Right lobe of liver (tissue), 4 donors: Measurements from ENCODE around the gene CA5A.

ENCODE experiments used
- CTCF ChIP-seq, 4 donors: fragments of 200-600 bp in 3 of 4; fragments of 450-650 bp in 1 of 4; IDR thresholded peaks; one replicate each; pipeline versions ENCODE4 v1.5.1 to v1.8.0; 2016 to 2022; ENCODE audit warnings: antibody characterized with exemption in 4 of 4, mild to moderate bottlenecking in 2 of 4
- POLR2A ChIP-seq: fragments of 450-650 bp; IDR thresholded peaks from one replicate; pipeline ENCODE4 v1.6.1; 2017; ENCODE audit warnings: antibody characterized with exemption, mild to moderate bottlenecking
- donor health status: DM: no; HTN: no; CAD: no.
- donor health status: DM: no; HTN: no; CAD: no.
- donor health status: DM: no; HTN: yes; CAD: no.

GRCh38 chr16:87854053-87854906 lies 82.0 kb downstream of the CA5A start:
- TF ChIP-seq CTCF (IDR thresholded peaks at IDR 0.05) (no peak), POLR2A (no peak)
